ENCODE measurements around the gene ATOX1. TPM values are rescaled to one million over a fixed set of nuclear protein-coding genes. Genes with fewer than 3 reads are reported as not detected.
"Not testable (repeated sequence)": the region's sequence is repeated elsewhere in the genome, so short reads cannot be mapped to it uniquely, and the experiment has no call there.

The ATOX1 gene
- total RNA-seq, 4 donors from 2014 or later, result 2.6 to 99.7 (median 47.6) TPM

DNA sequence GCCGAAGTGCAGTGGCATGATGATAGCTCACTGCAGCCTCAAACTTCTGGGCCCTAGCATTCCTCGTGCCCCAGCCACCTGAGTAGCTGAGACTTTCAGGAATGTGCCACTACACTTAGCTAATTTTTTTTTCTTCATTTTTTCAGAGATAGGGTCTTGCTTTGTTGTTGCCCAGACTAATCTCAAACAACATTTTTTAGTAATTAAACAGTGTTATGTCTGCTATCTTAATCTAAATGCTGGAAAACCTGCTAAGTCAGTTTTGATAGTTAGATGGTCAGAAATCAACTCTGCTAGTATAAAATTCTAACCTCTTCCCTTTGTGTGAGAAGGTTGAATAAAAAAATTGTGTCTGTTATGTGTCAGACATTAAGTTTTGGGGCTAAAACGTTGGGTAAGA, 25.7 kb upstream of the ATOX1 start:
- peaks cover 0 to 21% of the 10 kb centered on the region in 2 donors for H3K4me1 ChIP-seq
- H3K36me3 ChIP-seq, result no peaks in the 10 kb centered on the region
- no peak for DNase-seq
- no peak overlapping the region for H3K27ac ChIP-seq
- no peaks in the 10 kb centered on the region for H3K9me3 ChIP-seq
- no peak for TF ChIP-seq POLR2A (IDR thresholded peaks at IDR 0.05)
- TF ChIP-seq, protein P1, sequence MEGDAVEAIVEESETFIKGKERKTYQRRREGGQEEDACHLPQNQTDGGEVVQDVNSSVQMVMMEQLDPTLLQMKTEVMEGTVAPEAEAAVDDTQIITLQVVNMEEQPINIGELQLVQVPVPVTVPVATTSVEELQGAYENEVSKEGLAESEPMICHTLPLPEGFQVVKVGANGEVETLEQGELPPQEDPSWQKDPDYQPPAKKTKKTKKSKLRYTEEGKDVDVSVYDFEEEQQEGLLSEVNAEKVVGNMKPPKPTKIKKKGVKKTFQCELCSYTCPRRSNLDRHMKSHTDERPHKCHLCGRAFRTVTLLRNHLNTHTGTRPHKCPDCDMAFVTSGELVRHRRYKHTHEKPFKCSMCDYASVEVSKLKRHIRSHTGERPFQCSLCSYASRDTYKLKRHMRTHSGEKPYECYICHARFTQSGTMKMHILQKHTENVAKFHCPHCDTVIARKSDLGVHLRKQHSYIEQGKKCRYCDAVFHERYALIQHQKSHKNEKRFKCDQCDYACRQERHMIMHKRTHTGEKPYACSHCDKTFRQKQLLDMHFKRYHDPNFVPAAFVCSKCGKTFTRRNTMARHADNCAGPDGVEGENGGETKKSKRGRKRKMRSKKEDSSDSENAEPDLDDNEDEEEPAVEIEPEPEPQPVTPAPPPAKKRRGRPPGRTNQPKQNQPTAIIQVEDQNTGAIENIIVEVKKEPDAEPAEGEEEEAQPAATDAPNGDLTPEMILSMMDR (IDR thresholded peaks at IDR 0.05), result no peak
- H3K27me3 ChIP-seq, result no peaks in the 10 kb centered on the region
- H3K4me3 ChIP-seq, result no peak overlapping the region
- intact Hi-C loops (cut with DNase I; ENCODE audit: low total_unique reads), result no loop called here

GRCh38 chr5:151783664-151784063, 25.2 kb upstream of the ATOX1 start:
- DNase-seq; H3K27ac ChIP-seq; H3K4me3 ChIP-seq; H3K36me3 ChIP-seq; intact Hi-C loops (cut with DNase I; ENCODE audit: low total_unique reads); H3K9me3 ChIP-seq; H3K27me3 ChIP-seq: not testable (repeated sequence)
- H3K4me1 ChIP-seq, result peaks cover 0 to 21% of the 10 kb centered on the region in 2 donors

DNA sequence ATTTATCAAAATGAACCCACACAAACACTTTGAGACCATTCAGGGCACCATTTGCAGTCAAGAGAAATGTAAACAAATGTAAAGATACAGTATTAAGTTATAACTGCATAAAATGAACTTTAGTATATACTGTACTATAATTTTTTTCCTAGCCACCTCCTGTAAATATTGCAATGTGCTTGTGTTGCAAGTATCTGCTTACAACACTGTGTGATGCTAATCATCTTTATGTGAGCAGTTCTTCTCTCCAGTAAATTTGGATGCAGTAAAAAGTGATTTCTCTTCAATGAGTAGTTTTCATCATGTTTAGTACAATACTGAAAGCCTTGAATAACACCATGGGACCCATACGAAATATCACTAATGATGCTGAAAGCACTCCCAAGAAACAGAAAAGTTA, 22.8 kb upstream of the ATOX1 start:
- Histone ChIP-seq H3K4me3 (no peak overlapping the region), H3K27me3 (no peaks in the 10 kb centered on the region), H3K36me3 (no peaks in the 10 kb centered on the region), H3K9me3 (no peaks in the 10 kb centered on the region), H3K4me1 (peaks cover 0 to 21% of the 10 kb centered on the region in 2 donors), H3K27ac (no peak overlapping the region)
- no peak for DNase-seq
- no peak for TF ChIP-seq POLR2A (IDR thresholded peaks at IDR 0.05)
- TF ChIP-seq, protein P1 (IDR thresholded peaks at IDR 0.05), result no peak
- intact Hi-C loops (cut with DNase I; ENCODE audit: low total_unique reads), result no loop called here

- DNase-seq, result no peak
- TF ChIP-seq, protein P1 (IDR thresholded peaks at IDR 0.05), result no peak
- no peak for TF ChIP-seq POLR2A (IDR thresholded peaks at IDR 0.05)
- intact Hi-C loops (cut with DNase I; ENCODE audit: low total_unique reads), result no loop called here
- H3K4me1 ChIP-seq, result peaks cover 0 to 20% of the 10 kb centered on the region in 2 donors
- H3K36me3 ChIP-seq, result no peaks in the 10 kb centered on the region
- H3K4me3 ChIP-seq, result no peak overlapping the region
- H3K27ac ChIP-seq, result no peak overlapping the region
- no peaks in the 10 kb centered on the region for H3K9me3 ChIP-seq
- H3K27me3 ChIP-seq, result no peaks in the 10 kb centered on the region
Observed at GRCh38 chr5:151780348-151780747, 21.9 kb upstream of the ATOX1 start.

GRCh38 chr5:151779531-151780125, 21.2 kb upstream of the ATOX1 start:
- intact Hi-C loops (cut with DNase I; ENCODE audit: low total_unique reads), result no loop called here
- Histone ChIP-seq H3K27ac (no peak overlapping the region), H3K9me3 (no peaks in the 10 kb centered on the region), H3K36me3 (no peaks in the 10 kb centered on the region), H3K4me3 (no peak overlapping the region), H3K4me1 (peaks cover 0 to 19% of the 10 kb centered on the region in 2 donors), H3K27me3 (no peaks in the 10 kb centered on the region)
- DNase-seq, result no peak
- TF ChIP-seq, protein P1 (IDR thresholded peaks at IDR 0.05), result no peak
- no peak for TF ChIP-seq POLR2A (IDR thresholded peaks at IDR 0.05)
